RPMI7951 (cell line): ENCODE results near the gene RALB. TPM values are rescaled to one million over a fixed set of nuclear protein-coding genes. Genes with fewer than 3 reads are reported as not detected.

Experiments used
- DNase-seq: peaks from one replicate; pipeline ENCODE4 v3.0.0-alpha.2; 2012; ENCODE audit warnings: low read depth
- total RNA-seq: library from RNA; depleted of rRNA; stranded (reverse); fragments of >200 nt; shearing (Covaris generic); gene quantifications from 2 replicates; pipeline ENCODE4 v1.2.3, GENCODE V29; 2014; rRNA removed

Gene RALB
- total RNA-seq, 1 experiment from 2014 or later: 107 TPM

DNA sequence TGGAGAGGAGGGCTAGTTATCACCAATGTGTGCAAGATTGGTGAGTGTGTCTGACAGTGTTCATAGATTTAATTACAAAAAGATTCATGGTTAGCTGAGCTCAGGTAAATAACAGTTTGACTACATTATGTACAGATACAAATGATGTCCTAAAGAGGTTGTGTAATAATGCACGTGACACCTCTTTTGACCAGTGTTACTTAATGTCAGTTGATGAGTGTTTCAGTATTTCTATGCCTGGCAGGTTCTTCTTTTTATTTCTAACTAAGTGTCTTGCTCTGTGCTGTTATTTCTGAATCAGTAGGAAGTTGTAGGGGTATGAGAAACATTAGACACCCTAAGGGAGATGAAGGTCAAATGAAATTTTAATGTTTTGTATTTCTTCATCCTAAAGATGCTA lies 85.4 kb downstream of the RALB start:
- no peak for DNase-seq

DNA sequence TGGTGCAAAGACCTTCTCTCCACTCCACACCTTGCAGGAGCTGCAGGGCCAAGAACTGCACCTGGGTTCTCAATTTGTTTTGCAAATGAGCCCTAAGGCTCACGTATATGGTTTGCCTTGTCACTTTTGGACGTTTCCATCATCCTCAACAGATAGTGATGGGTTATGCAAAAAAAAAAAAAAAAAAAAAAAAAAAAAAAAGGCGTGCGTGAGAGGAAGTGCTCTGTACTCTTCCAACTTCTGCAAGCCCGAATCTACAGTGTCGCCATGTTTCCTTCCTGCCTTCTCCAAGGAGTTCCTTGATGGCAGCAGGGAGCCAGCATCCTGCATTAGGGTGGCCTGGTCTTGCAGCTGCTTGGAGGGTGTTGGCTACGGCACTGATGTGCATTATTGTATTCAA lies 89.3 kb downstream of the RALB start:
- no peak for DNase-seq

DNA sequence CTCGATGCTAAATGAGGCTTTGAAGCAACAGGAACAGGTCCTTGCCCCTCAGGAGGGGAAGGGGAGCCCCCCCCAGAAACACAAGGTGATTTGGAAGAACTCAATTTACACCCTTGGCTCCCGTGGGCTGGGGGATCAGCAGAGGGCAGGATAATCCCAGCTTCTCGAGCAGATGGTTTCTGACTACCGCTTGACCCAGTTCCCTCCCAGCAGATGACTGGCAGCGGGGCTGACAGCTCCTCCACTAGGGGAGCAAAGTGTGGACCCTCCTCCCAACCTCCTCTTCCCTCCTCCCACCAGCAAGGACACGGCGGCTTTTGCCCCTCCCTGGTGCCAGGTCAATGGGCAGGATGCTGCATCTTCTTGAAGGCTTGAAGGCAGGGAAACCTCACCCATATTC lies 89.8 kb downstream of the RALB start:
- DNase-seq: no peak

DNA sequence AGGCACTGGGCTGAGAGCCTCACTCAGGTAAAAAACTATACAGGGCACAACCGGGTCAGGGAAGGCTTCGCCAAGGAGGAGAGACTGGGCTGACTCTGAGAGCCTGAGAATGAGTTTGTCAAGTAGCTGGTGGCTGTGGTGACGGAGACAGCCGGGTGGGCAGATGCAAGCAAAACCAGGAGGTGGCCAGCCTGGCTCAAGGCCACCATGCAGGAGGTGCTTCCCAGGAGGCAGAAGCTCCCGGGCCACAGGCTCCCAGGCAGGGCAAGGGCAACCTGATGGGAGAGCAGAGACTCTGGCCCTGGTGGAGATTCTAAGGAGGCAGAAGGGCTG lies 90.4 kb downstream of the RALB start:
- no peak for DNase-seq

DNA sequence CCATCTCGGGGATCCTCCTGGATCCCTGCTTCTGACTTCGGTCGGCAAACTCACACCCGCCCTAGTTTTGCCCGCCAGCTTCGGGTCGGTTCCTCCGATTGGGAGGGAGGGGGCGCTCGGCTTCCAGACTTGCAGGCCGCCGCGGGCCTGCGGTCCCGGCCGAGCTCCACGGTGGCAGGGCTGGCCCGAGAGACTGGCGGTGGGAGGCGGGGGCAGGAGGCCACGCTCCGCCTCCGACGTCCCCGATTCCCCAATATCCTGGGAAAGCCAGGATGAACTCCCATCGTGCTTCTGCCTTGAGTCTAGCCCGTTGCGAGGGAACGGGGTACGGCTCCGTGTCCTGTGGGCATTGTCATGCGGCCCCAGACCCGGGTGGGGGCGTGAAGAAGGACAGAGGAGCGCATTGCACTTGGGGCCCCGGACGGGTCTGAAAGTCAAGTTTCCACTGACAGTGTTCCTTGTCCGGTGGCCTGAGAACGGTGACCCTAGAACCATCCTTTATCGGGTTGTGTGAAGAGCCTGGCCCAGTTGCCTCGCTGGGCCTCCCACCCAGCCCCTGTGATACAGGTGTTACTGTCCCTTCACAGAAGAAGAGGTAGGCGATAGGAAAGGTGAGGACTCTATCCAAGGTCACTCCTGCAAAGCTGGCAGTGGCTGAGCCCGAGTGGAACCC lies 90.9 kb downstream of the RALB start:
- DNase-seq: peak; percentile 63

Other genes with a start within 250 kb of the RALB start
- 3.4 TPM in 2 replicates for gene EPB41L5, start 239.8 kb upstream of the RALB start, total RNA-seq
- gene TMEM185B, start 29.5 kb upstream of the RALB start, total RNA-seq: 34.5 and 36.4 TPM in 2 replicates
- 0.24 TPM in 1 of 2 replicates, not detected in the other for gene INHBB, start 93.3 kb downstream of the RALB start, total RNA-seq